Cardiac fibroblast (primary cell): ENCODE data around the gene CRACDL.

ENCODE experiments used
- DNase-seq, 2 donors: peaks; one replicate each; pipeline versions ENCODE4 v3.0.0 to v3.0.0-alpha.2; 2010; ENCODE audit warnings: low read depth in 2 of 2
- H3K4me3 ChIP-seq, 2 donors: replicated peaks in 1 of 2; 1 replicate in 1 of 2; 2 replicates in 1 of 2; pipeline ENCODE4 v1.5.1; 2011; ENCODE audit warnings: low read depth in 2 of 2, low read length in 2 of 2, mild to moderate bottlenecking in 2 of 2, moderate library complexity in 1 of 2
- TF ChIP-seq, protein P1 (sequence below): IDR thresholded peaks from one replicate; pipeline ENCODE4 v1.5.1; 2011; ENCODE audit warnings: low read depth, mild to moderate bottlenecking, low read length, inconsistent platforms

The CRACDL gene

DNA sequence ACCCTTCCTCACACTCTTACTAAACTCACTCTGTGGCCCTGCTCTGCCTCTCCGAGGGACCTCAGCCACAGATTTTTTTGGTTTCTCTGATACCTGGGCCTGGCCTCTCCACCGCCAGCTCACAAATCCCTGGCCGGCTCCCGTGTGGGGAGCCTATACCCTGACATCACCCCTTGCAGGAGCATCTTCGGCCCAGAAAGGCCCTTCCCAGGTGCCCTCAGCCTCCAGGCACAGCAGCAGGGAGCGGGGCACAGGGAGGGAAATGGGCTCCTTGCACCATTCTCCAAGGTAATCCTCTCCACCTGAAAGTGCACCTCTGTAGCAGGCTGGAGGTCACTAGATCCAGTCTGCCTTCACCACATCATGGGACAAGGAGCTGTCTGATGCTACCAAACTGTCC is 43.2 kb downstream of the CRACDL start:
- TF ChIP-seq, protein P1, sequence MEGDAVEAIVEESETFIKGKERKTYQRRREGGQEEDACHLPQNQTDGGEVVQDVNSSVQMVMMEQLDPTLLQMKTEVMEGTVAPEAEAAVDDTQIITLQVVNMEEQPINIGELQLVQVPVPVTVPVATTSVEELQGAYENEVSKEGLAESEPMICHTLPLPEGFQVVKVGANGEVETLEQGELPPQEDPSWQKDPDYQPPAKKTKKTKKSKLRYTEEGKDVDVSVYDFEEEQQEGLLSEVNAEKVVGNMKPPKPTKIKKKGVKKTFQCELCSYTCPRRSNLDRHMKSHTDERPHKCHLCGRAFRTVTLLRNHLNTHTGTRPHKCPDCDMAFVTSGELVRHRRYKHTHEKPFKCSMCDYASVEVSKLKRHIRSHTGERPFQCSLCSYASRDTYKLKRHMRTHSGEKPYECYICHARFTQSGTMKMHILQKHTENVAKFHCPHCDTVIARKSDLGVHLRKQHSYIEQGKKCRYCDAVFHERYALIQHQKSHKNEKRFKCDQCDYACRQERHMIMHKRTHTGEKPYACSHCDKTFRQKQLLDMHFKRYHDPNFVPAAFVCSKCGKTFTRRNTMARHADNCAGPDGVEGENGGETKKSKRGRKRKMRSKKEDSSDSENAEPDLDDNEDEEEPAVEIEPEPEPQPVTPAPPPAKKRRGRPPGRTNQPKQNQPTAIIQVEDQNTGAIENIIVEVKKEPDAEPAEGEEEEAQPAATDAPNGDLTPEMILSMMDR = no peak
- H3K4me3 ChIP-seq = no peak overlapping the region
- DNase-seq = no peak

GRCh38 chr2:98891591-98891990 is 44.4 kb downstream of the CRACDL start:
- TF ChIP-seq, protein P1 = no peak
- no peak for DNase-seq
- no peak overlapping the region for H3K4me3 ChIP-seq

GRCh38 chr2:98886066-98886554 is 49.9 kb downstream of the CRACDL start:
- H3K4me3 ChIP-seq = no peak overlapping the region
- TF ChIP-seq, protein P1 = no peak
- DNase-seq = no peak

DNA sequence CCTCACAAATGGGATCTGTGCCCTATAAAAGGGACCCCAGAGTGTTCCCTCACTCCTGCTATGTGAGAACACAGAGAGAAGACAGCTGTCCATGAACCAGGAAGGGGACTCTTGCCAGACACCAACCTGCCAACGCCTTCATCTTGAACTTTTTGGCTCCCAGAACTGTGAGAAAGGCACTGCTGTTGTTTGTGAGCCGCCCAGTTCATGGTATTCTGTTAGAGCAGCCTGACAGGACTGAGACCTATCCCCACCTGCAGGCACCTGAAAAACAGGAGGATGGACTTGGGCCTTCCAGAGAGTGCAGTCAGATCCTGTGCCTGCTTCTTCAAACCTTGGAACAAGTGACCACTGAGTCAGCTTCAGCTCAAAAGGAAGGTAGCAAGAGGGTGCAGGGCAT is 51.4 kb downstream of the CRACDL start:
- H3K4me3 ChIP-seq = no peak overlapping the region
- TF ChIP-seq, protein P1 = no peak
- no peak for DNase-seq

DNA sequence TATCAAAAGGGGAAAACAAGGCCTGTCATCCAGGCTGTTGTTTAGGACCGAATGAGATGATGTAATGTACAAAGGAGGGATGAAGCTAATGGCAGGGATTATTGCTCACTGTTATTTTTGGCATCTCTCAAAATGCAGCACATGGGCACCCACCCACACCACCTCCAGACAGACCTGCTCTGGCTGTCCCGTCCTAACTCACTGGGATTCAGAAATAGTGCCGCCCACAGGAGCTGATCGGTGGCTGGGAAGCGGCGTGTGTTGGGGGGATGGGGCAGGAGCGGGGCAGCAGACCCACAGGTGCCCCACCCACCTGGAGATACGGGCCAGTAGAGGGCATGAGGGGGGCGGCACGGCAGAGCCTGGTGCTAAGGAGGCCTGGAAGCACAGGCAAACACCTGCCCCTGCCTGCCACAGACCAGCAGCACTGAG is 52.2 kb downstream of the CRACDL start:
- H3K4me3 ChIP-seq = no peak overlapping the region
- DNase-seq = peak in 1 of 2 donors; percentile 57
- TF ChIP-seq, protein P1 = no peak

- DNase-seq = no peak
- TF ChIP-seq, protein P1 = no peak
- H3K4me3 ChIP-seq = no peak overlapping the region
Observed at GRCh38 chr2:98882971-98883779, 52.9 kb downstream of the CRACDL start.

GRCh38 chr2:98882368-98882767 is 53.7 kb downstream of the CRACDL start:
- no peak for DNase-seq
- H3K4me3 ChIP-seq = no peak overlapping the region
- TF ChIP-seq, protein P1 = no peak
